A204.1 (cell line): ENCODE measurements around the gene PLG.
"Not testable (repeated sequence)": the region's sequence is repeated elsewhere in the genome, so short reads cannot be mapped to it uniquely, and the experiment has no call there.

Source experiments
- FAIRE-seq: peaks from 2 replicates; lab custom pipeline; 2012; peaks lifted over from hg19 to GRCh38; lab: Jason Lieb, UNC

PLG gene

GRCh38 chr6:160704688-160705087, 2.6 kb downstream of the PLG start:
- not testable (repeated sequence) for FAIRE-seq

GRCh38 chr6:160708993-160709392, 6.9 kb downstream of the PLG start:
- FAIRE-seq = not testable (repeated sequence)

- FAIRE-seq = no peak
These were observed 12.8 kb downstream of the PLG start for GRCh38 chr6:160714731-160715316.

GRCh38 chr6:160730911-160731310, 28.9 kb downstream of the PLG start:
- FAIRE-seq = no peak

- no peak for FAIRE-seq
These were observed 31.1 kb downstream of the PLG start for GRCh38 chr6:160733050-160733646.

GRCh38 chr6:160734627-160735026, 32.6 kb downstream of the PLG start:
- FAIRE-seq = no peak

- FAIRE-seq = no peak
These were observed 33.5 kb downstream of the PLG start for GRCh38 chr6:160735523-160735922.

GRCh38 chr6:160737934-160738333, 35.9 kb downstream of the PLG start:
- no peak for FAIRE-seq

GRCh38 chr6:160739955-160740354, 37.9 kb downstream of the PLG start:
- no peak for FAIRE-seq

- FAIRE-seq = not testable (repeated sequence)
These were observed 39.0 kb downstream of the PLG start for GRCh38 chr6:160741012-160741411.

- FAIRE-seq = no peak
These were observed 40.0 kb downstream of the PLG start for GRCh38 chr6:160742090-160742489.

GRCh38 chr6:160750276-160750689, 48.2 kb downstream of the PLG start:
- FAIRE-seq = no peak

GRCh38 chr6:160753211-160753610, 51.2 kb downstream of the PLG start:
- not testable (repeated sequence) for FAIRE-seq

- FAIRE-seq = no peak
These were observed 53.1 kb downstream of the PLG start for GRCh38 chr6:160755165-160755564.

GRCh38 chr6:160756021-160756420, 54.0 kb downstream of the PLG start:
- FAIRE-seq = no peak

GRCh38 chr6:160756871-160757270, 54.8 kb downstream of the PLG start:
- no peak for FAIRE-seq

- no peak for FAIRE-seq
These were observed 62.8 kb downstream of the PLG start for GRCh38 chr6:160764847-160765246.

GRCh38 chr6:160765412-160765811, 63.4 kb downstream of the PLG start:
- no peak for FAIRE-seq

GRCh38 chr6:160766657-160766988, 64.6 kb downstream of the PLG start:
- FAIRE-seq = no peak

GRCh38 chr6:160766989-160767646, 65.1 kb downstream of the PLG start:
- no peak for FAIRE-seq

- no peak for FAIRE-seq
These were observed 65.6 kb downstream of the PLG start for GRCh38 chr6:160767647-160768019.

GRCh38 chr6:160768101-160768500, 66.1 kb downstream of the PLG start:
- FAIRE-seq = no peak

- no peak for FAIRE-seq
These were observed 72.4 kb downstream of the PLG start for GRCh38 chr6:160774399-160774798.
